Activated CD8-positive, alpha-beta memory T cell treated with anti-CD3 and anti-CD28 coated beads, Interleukin-2, amount 10 ng/mL, durations not matched to agents 7 days and 5 days (primary cell): Measurements from ENCODE around the gene TRAPPC2L. TPM values are rescaled to one million over a fixed set of nuclear protein-coding genes. Genes with fewer than 3 reads are reported as not detected.
"Not testable (repeated sequence)": the region's sequence is repeated elsewhere in the genome, so short reads cannot be mapped to it uniquely, and the experiment has no call there.

Experiments used
- ATAC-seq: fragments of 150-1000 bp; cut with Tn5 transposase; one replicate; pipeline ENCODE4 v1.10.0; 2021; ENCODE audit warnings: moderate library complexity
- CTCF ChIA-PET: fragments of 350-600 bp; sonication (Branson Sonifier 250); formaldehyde crosslinking; loops from one replicate; lab custom pipeline; 2021; ENCODE audit warnings: antibody characterized with exemption; lab: Charles Lee
- DNase-seq: peaks from one replicate; pipeline ENCODE4 v3.0.0-alpha.2; 2020
- H3K27ac Mint-ChIP-seq: one replicate; pipeline ENCODE4 v1.8.0; 2021; ENCODE audit warnings: mild to moderate bottlenecking, mixed read lengths
- H3K27me3 Mint-ChIP-seq: one replicate; pipeline ENCODE4 v1.8.0; 2021; ENCODE audit warnings: mixed read lengths
- H3K36me3 Mint-ChIP-seq: one replicate; pipeline ENCODE4 v1.8.0; 2021; ENCODE audit warnings: mild to moderate bottlenecking, mixed read lengths
- H3K4me1 Mint-ChIP-seq: one replicate; pipeline ENCODE4 v1.8.0; 2021; ENCODE audit warnings: mixed read lengths
- H3K4me3 Mint-ChIP-seq: one replicate; pipeline ENCODE4 v1.8.0; 2021; ENCODE audit warnings: mild to moderate bottlenecking, moderate library complexity, mixed read lengths
- H3K9me3 Mint-ChIP-seq: one replicate; pipeline ENCODE4 v1.8.0; 2022; ENCODE audit warnings: low read depth, mixed read lengths
- total RNA-seq, 2 experiments: library from RNA; stranded (reverse); gene quantifications; one replicate each; pipeline ENCODE4 v1.2.3, GENCODE V29; 2021

TRAPPC2L gene
- total RNA-seq, 2 experiments from 2014 or later, result 49.2 to 51.3 TPM

DNA sequence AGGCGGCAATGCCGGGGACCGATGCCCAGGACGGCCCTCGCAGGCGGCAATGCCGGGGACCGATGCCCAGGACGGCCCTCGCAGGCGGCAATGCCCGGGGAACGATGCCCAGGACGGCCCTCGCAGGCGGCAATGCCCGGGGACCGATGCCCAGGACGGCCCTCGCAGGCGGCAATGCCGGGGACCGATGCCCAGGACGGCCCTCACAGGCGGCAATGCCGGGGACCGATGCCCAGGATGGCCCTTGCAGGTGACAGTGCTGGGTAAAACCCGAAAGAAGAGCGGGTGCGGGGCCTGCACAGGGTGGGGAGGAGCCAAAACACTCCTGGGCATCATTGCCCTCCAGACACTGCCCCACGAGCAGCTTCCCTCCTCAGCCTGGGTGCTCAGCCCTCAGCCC, 33.3 kb upstream of the TRAPPC2L start:
- H3K27me3 Mint-ChIP-seq, H3K9me3 Mint-ChIP-seq, CTCF ChIA-PET: not testable (repeated sequence)

DNA sequence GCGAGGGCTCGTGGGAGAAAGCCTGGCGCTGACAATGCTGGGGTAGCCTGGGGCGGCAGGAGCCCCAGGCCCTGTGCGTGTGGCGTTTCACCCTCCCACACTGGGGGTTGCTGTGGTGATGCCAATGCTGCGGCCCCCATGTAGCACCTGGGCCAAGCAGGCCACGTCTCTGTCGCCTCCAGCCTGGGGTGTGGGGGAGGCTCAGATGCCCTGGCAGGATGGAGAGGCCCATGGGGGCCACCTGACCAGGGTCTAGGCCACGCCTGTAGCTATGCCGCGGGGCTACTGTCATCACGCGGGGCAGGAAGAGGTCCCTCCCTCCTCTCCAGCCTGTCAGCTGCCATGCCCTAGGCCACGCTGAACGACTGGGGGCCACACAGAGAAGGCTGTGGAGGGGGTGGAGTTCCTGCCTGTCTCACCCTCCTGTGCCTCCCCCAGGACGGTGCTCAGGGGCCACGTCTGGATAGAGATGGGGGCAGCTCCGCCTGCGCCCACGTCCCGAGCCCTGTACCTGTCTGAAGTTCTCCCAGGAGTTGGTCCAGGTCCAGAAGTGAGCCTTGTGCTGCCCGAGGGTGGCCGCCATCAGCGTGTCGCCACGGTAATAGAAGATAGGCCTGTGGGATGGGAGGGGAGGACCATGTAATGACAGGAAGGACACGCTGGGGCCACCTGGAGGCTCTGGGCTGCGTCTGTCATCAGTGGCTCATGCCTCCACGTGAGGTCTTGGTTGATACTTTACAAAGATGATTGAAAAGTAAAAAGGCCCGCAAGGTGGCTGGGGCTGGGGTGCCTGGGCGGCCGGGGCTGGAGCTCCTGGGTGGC, 32.5 kb upstream of the TRAPPC2L start:
- no peak overlapping the region for H3K27ac Mint-ChIP-seq
- H3K4me3 Mint-ChIP-seq, result no peak overlapping the region
- CTCF ChIA-PET, result no interaction called here
- H3K27me3 Mint-ChIP-seq, result no peaks in the 10 kb centered on the region
- H3K4me1 Mint-ChIP-seq, result no peaks in the 10 kb centered on the region
- ATAC-seq (no peak), DNase-seq (no peak)
- no peaks in the 10 kb centered on the region for H3K9me3 Mint-ChIP-seq
- H3K36me3 Mint-ChIP-seq, result no peaks in the 10 kb centered on the region

More for the DNA sequence above, 33.3 kb upstream of the TRAPPC2L start:
- H3K4me3 Mint-ChIP-seq, H3K4me1 Mint-ChIP-seq, H3K27ac Mint-ChIP-seq, H3K36me3 Mint-ChIP-seq, ATAC-seq, DNase-seq: not testable (repeated sequence)

DNA sequence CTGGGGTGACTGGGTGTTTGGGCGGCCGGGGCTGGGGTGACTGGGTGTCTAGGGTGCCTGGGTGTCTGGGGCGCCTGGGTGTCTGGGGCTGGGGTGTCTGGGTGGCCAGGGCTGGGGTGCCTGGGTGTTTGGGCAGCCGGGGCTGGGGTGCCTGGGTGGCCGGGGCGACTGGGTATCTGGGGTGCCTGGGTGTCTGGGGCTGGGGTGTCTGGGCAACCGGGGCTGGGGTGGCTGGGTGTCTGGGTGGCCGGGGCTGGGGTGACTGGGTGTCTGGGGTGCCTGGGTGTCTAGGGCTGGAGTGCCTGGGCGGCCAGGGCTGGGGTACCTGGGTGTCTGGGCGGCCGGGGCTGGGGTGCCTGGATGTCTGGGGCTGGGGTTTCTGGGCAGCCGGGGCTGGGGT, 31.8 kb upstream of the TRAPPC2L start:
- H3K4me3 Mint-ChIP-seq, result no peak overlapping the region
- H3K27me3 Mint-ChIP-seq, result no peaks in the 10 kb centered on the region
- no peaks in the 10 kb centered on the region for H3K36me3 Mint-ChIP-seq
- H3K27ac Mint-ChIP-seq, result no peak overlapping the region
- DNase-seq (no peak), ATAC-seq (no peak)
- CTCF ChIA-PET, result no interaction called here
- H3K4me1 Mint-ChIP-seq, result no peaks in the 10 kb centered on the region
- H3K9me3 Mint-ChIP-seq, result no peaks in the 10 kb centered on the region

DNA sequence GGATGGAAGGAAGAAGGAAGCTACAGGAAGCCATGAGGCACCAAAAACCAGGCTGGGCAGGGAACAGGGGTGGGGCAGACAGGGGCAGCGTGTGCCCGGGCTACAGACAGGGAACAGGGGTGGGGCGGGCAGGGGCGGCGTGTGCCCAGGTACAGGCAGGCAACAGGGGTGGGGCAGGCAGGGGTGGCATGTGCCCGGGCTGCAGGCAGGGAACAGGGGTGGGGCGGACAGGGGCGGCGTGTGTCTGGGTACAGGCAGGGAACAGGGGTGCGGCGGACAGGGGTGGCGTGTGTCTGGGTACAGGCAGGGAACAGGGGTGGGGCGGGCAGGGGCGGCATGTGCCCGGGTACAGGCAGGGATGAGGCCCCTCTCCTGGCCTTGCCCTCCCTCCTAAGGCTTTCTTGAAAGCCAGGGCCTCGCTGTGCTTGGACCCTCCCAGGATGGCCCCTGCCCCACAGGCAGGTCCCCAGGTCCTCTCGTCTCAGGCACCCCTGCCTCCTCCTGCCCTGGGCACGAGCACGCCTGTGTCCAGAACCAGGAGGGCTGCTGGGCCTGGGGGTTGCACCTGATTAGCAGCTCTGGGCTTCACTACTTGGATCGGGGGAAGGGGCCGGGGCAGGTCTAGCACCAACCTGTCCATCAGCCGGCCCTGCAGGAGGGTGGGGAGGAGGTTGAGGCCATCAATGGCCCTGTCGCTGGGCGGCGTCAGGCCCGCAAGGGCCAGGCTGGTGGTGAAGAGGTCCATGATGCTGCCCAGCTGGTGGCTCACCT, 30.7 kb upstream of the TRAPPC2L start:
- no peaks in the 10 kb centered on the region for H3K36me3 Mint-ChIP-seq
- no peak overlapping the region for H3K4me3 Mint-ChIP-seq
- H3K27me3 Mint-ChIP-seq, result no peaks in the 10 kb centered on the region
- DNase-seq (no peak), ATAC-seq (no peak)
- H3K9me3 Mint-ChIP-seq, result no peaks in the 10 kb centered on the region
- H3K27ac Mint-ChIP-seq, result no peak overlapping the region
- CTCF ChIA-PET, result no interaction called here
- H3K4me1 Mint-ChIP-seq, result no peaks in the 10 kb centered on the region

DNA sequence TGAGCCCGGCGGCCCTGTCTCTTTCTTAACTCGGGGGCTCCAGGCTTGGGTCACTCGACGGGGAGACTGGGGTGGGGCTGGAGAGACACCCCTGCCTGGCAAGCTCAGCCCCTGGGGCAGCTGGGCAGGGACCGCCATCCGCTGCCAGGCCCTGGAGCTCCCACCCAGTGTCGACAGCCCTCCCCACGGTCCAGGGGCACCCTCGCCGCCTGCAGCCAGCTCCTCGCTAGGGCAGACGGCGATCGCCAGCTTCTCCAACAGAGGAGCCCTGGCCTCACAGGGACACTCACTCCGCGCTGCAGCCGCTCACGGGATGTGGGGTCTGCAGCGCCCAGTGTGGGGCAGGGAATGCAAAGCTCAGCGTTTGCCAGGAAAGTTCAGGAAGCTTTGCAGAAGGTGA, 29.2 kb upstream of the TRAPPC2L start:
- ATAC-seq (no peak), DNase-seq (no peak)
- H3K9me3 Mint-ChIP-seq, result no peaks in the 10 kb centered on the region
- no peaks in the 10 kb centered on the region for H3K4me1 Mint-ChIP-seq
- CTCF ChIA-PET, result interaction anchor here (0.6 to 1.4 kb wide), 3 partner anchors 9 to 1247 kb away, joined by 3 to 4 read pairs (median 4); partner anchors contain the start of gene APRT
- H3K27me3 Mint-ChIP-seq, result no peaks in the 10 kb centered on the region
- no peak overlapping the region for H3K4me3 Mint-ChIP-seq
- no peaks in the 10 kb centered on the region for H3K36me3 Mint-ChIP-seq
- H3K27ac Mint-ChIP-seq, result no peak overlapping the region

DNA sequence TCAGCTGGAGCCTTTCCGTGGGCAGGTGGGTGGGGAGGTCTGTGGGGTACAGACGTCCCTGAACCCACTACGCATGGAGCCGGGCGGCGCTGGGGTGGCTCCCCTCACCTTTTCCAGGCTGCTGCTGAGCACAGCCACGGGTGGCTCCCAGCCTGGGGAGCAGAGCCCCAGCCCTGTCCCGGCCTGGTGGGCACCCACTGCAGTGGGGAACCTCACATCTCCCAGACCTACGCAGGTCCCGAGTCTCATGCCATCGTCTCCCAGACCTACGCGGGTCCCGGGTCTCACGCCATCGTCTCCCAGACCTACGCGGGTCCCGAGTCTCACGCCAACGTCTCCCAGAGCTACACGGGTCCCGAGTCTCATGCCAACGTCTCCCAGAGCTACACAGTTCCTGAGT, 28.2 kb upstream of the TRAPPC2L start:
- Mint-ChIP-seq H3K27me3 (no peaks in the 10 kb centered on the region), H3K4me1 (no peaks in the 10 kb centered on the region), H3K9me3 (no peaks in the 10 kb centered on the region), H3K27ac (no peak overlapping the region), H3K36me3 (no peaks in the 10 kb centered on the region), H3K4me3 (no peak overlapping the region)
- no peak for DNase-seq
- CTCF ChIA-PET, result interaction anchor here (1.4 kb wide), 1 partner anchor 17 kb away, joined by 4 read pairs; the partner anchor contains the start of gene APRT
- no peak for ATAC-seq

DNA sequence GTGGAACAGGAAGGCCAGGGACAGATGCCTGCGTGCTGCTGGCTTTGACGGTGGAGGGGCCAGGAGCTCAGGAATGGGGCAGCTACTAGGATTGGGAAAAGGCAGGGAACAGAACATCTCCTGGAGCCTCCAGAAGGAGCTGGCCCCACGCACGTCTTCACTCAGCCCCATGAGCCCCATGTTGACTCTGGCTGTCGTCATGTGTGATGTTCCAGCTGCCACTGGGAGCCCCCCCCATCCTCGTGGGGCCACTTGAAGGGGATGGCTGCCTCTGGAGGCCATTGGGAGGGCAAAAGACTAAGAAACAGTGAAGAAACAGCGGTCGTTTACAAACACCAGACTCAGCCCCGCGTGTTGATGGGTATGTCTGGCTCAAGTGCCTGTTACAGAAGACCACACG, 26.7 kb upstream of the TRAPPC2L start:
- no peaks in the 10 kb centered on the region for H3K9me3 Mint-ChIP-seq
- ATAC-seq (no peak), DNase-seq (no peak)
- CTCF ChIA-PET, result interaction anchor here (0.7 kb wide), 1 partner anchor 28 kb away, joined by 3 read pairs; no protein-coding TSS in a partner anchor
- H3K27me3 Mint-ChIP-seq, result no peaks in the 10 kb centered on the region
- H3K4me1 Mint-ChIP-seq, result no peaks in the 10 kb centered on the region
- H3K4me3 Mint-ChIP-seq, result no peak overlapping the region
- no peak overlapping the region for H3K27ac Mint-ChIP-seq
- no peaks in the 10 kb centered on the region for H3K36me3 Mint-ChIP-seq

DNA sequence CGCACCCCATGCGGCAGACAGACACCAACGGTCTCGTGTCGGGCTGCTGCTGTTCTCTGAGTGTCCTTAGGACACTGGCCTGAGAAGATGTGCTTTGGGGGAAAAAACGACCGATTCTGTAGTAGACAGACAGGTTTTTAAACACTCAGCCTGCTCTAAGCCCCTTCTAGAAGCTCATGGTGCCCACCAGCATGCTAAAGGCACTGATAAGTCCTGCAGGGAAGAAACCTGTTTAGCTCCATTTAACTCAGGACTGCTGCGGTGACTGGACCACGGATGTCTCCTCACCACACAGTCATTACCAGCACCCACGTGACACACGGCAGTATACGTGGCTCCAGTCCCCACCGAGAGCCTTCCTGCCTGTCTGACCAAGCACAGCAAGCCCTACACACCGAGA, 26.1 kb upstream of the TRAPPC2L start:
- CTCF ChIA-PET, result no interaction called here
- H3K36me3 Mint-ChIP-seq, result no peaks in the 10 kb centered on the region

DNA sequence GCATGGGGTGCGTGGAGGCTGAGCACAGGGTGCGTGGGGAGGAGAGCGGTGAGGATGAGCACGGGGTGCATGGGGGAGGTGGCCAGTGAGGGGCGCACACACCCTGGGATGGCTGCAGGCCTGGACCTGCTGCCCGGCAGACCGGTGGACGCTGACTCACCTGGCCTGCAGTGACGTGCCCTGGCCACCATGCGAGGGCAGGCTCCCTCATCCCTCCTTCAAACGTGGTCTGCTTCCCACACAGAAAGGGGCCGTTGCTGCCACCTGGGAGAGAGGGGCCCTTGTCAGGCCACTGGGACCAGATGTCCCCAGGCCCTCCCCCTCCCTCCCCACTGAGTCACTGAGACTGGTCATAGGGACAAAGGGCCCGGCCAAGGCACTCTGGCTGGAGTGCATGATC, 25.1 kb upstream of the TRAPPC2L start:
- CTCF ChIA-PET, result no interaction called here
- Mint-ChIP-seq H3K4me3 (no peak overlapping the region), H3K9me3 (no peaks in the 10 kb centered on the region), H3K36me3 (no peaks in the 10 kb centered on the region), H3K27ac (no peak overlapping the region), H3K27me3 (no peaks in the 10 kb centered on the region), H3K4me1 (no peaks in the 10 kb centered on the region)
- DNase-seq (no peak), ATAC-seq (no peak)

More for the DNA sequence above, 26.1 kb upstream of the TRAPPC2L start:
- H3K4me1 Mint-ChIP-seq, result no peaks in the 10 kb centered on the region
- no peaks in the 10 kb centered on the region for H3K9me3 Mint-ChIP-seq
- no peaks in the 10 kb centered on the region for H3K27me3 Mint-ChIP-seq
- no peak for ATAC-seq
- no peak overlapping the region for H3K4me3 Mint-ChIP-seq
- no peak overlapping the region for H3K27ac Mint-ChIP-seq
- DNase-seq, result no peak

DNA sequence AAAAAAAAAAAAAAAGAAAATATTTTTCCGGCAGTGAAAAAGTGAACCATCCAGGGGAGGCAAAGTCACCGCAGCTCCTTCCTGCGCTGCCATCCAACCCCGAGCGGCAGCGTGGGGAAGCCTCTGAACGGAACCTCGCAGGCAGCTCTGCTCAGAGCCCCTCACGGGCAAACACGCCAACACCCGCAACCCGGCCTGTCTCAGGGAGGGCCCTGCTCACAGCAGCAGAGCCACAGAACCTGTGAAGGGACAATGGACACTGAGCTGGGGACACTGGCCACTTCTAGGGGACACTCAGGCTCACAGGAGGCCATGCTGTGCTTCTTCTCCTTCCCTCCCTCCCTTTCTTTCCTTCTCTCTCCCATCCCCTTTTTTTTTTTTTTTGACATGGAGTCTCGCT, 23.8 kb upstream of the TRAPPC2L start:
- CTCF ChIA-PET, result no interaction called here
- Mint-ChIP-seq H3K9me3 (no peaks in the 10 kb centered on the region), H3K4me1 (no peaks in the 10 kb centered on the region), H3K4me3 (no peak overlapping the region), H3K27ac (no peak overlapping the region), H3K27me3 (no peaks in the 10 kb centered on the region), H3K36me3 (no peaks in the 10 kb centered on the region)
- ATAC-seq (no peak), DNase-seq (no peak)

DNA sequence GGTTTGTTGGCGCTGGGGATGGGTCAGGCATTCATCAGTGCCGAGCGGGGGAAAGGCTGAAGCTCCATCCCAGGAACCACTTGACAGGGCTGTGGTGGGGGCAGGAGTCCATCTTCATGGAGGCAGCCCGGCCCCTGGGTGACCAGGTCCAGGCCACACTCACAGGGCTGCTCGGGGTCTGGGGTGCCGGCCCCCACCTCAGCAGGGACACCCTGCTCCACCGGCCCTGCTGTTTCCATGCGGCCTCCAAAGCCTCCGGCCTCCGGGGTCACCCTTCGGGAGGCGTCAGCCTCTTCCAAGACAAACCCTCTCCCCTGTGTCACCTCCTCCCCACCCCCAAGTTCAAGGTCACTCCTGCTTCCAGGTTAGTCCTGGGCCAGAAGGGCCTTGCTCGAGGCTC, 22.3 kb upstream of the TRAPPC2L start:
- Mint-ChIP-seq H3K27ac (no peak overlapping the region), H3K27me3 (no peaks in the 10 kb centered on the region), H3K4me3 (no peak overlapping the region), H3K9me3 (no peaks in the 10 kb centered on the region), H3K36me3 (no peaks in the 10 kb centered on the region), H3K4me1 (no peaks in the 10 kb centered on the region)
- CTCF ChIA-PET, result no interaction called here
- ATAC-seq (no peak), DNase-seq (no peak)

DNA sequence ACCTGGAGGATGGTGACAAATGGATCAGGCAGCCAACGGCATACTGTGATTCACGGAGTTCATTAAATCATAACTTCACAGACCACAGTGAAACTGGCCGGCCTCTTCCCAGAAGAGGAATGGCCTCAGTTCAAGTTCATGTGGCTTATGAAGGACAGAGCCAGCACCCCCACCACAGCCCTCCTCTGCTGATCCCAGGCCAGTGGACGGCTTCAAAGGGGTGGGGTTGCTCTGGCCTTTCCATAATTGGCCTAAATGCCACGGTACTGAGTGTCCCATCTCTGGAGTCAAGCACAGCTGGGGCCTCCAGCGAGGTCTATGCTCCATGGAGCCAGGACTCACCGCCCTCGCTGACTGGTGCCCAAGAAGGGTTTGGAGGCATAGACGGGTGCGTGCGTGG, 21.5 kb upstream of the TRAPPC2L start:
- DNase-seq (no peak), ATAC-seq (no peak)
- H3K9me3 Mint-ChIP-seq, result no peaks in the 10 kb centered on the region
- CTCF ChIA-PET, result no interaction called here
- no peaks in the 10 kb centered on the region for H3K4me1 Mint-ChIP-seq
- H3K36me3 Mint-ChIP-seq, result no peaks in the 10 kb centered on the region
- H3K4me3 Mint-ChIP-seq, result no peak overlapping the region
- no peak overlapping the region for H3K27ac Mint-ChIP-seq
- H3K27me3 Mint-ChIP-seq, result no peaks in the 10 kb centered on the region

DNA sequence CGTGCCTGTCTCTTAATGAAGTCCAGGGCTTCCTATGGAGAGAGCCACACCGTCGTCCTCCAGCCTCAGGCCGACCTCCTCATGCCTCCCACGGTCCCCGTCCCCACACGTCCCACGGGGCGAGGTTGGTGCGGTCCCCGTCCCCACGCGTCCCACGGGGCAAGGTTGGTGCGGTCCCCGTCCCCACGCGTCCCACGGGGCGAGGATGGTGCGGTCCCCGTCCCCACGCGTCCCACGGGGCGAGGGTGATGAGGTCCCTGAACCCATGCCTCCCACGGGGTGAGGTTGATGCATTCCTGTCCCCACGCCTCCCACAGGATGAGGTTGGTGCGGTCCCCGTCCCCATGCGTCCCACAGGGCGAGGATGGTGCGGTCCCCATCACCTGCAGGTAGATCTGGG, 21.1 kb upstream of the TRAPPC2L start:
- no peak overlapping the region for H3K27ac Mint-ChIP-seq
- ATAC-seq, result no peak
- no peak overlapping the region for H3K4me3 Mint-ChIP-seq
- no peaks in the 10 kb centered on the region for H3K9me3 Mint-ChIP-seq
- no peaks in the 10 kb centered on the region for H3K4me1 Mint-ChIP-seq
- no peak for DNase-seq
- CTCF ChIA-PET, result no interaction called here
- no peaks in the 10 kb centered on the region for H3K36me3 Mint-ChIP-seq
- no peaks in the 10 kb centered on the region for H3K27me3 Mint-ChIP-seq

DNA sequence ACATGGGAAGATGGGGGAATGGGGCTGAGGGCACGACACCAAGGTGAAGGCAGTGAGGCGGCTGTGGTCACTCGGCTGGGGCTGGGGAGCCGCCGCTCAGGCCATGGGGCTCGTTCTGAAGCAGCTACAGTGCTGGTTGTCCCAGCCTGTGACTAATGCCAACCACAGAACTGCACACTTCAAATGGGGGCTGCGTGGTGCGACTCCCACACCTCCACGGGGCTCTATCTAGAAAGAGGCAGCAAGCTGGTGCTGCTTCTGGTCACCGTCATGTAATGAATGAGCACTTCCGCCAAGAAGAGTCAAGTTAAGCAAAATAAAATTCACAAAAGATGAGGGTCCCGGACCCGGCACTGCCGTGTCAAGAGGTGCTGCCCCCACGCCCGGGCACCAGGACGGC, 20.1 kb upstream of the TRAPPC2L start:
- Mint-ChIP-seq H3K9me3 (no peaks in the 10 kb centered on the region), H3K36me3 (no peaks in the 10 kb centered on the region), H3K27me3 (no peaks in the 10 kb centered on the region), H3K27ac (no peak overlapping the region), H3K4me1 (peaks cover under 1% of the 10 kb centered on the region), H3K4me3 (no peak overlapping the region)
- DNase-seq, result no peak
- ATAC-seq, result no peak
- CTCF ChIA-PET, result no interaction called here
